ENCODE results near the gene NCAPD3.

NCAPD3 gene

DNA sequence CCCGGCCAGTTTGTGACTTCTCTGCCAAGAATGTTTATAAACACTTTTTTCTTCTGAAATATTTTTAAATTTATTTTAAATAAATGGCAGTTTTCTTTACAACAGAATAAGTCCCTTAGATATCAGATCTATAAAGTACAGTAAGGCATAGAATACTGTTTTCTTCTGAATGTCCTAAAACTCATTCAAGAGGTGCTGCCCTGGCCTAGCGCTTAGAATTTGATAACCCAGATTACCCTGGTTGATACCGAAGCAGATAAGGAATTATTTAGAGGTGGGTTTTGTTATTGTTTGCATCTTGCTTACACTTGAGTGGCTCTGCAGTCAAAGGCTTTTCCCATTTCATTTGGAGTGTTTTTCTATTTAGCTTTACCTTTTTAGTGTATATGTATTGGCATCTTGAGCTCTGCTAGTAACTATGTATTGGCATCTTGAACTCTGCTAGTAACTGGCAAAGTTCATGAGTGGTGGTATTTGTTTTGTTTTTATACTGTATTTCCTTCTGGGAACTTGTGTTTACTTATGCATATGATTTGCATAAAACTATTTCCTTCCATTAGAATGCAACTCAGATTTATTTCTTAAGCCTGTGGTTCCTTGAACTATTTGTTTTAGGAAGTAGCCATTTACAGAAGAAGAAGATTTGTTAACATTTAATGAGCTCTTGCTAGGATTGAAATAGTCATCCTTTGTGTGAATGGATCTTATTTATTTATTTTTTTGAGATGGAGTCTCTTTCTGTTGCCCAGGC lies 30.8 kb upstream of the NCAPD3 start:
- TF ChIP-seq EGR1 (IDR thresholded peaks at IDR 0.05) = no peak
- no peak for TF ChIP-seq RAD21 (IDR thresholded peaks at IDR 0.05; ENCODE audit: low read depth)
- TF ChIP-seq NFIC (IDR thresholded peaks at IDR 0.05) = no peak
- TF ChIP-seq FOXM1 (IDR thresholded peaks at IDR 0.05; ENCODE audit: borderline replicate concordance, low read depth) = no peak
- TF ChIP-seq, protein P1, sequence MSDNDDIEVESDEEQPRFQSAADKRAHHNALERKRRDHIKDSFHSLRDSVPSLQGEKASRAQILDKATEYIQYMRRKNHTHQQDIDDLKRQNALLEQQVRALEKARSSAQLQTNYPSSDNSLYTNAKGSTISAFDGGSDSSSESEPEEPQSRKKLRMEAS (IDR thresholded peaks at IDR 0.05) = no peak
- no peak for TF ChIP-seq TCF12 (IDR thresholded peaks at IDR 0.05; ENCODE audit: low read depth)
- TF ChIP-seq TAF1 (IDR thresholded peaks at IDR 0.05; ENCODE audit: low read depth) = no peak
- no peak for TF ChIP-seq ZBTB7A (IDR thresholded peaks at IDR 0.05; ENCODE audit: low read depth)
- TF ChIP-seq, protein P2, sequence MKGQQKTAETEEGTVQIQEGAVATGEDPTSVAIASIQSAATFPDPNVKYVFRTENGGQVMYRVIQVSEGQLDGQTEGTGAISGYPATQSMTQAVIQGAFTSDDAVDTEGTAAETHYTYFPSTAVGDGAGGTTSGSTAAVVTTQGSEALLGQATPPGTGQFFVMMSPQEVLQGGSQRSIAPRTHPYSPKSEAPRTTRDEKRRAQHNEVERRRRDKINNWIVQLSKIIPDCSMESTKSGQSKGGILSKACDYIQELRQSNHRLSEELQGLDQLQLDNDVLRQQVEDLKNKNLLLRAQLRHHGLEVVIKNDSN (IDR thresholded peaks at IDR 0.05) = no peak
- TF ChIP-seq, protein P3, sequence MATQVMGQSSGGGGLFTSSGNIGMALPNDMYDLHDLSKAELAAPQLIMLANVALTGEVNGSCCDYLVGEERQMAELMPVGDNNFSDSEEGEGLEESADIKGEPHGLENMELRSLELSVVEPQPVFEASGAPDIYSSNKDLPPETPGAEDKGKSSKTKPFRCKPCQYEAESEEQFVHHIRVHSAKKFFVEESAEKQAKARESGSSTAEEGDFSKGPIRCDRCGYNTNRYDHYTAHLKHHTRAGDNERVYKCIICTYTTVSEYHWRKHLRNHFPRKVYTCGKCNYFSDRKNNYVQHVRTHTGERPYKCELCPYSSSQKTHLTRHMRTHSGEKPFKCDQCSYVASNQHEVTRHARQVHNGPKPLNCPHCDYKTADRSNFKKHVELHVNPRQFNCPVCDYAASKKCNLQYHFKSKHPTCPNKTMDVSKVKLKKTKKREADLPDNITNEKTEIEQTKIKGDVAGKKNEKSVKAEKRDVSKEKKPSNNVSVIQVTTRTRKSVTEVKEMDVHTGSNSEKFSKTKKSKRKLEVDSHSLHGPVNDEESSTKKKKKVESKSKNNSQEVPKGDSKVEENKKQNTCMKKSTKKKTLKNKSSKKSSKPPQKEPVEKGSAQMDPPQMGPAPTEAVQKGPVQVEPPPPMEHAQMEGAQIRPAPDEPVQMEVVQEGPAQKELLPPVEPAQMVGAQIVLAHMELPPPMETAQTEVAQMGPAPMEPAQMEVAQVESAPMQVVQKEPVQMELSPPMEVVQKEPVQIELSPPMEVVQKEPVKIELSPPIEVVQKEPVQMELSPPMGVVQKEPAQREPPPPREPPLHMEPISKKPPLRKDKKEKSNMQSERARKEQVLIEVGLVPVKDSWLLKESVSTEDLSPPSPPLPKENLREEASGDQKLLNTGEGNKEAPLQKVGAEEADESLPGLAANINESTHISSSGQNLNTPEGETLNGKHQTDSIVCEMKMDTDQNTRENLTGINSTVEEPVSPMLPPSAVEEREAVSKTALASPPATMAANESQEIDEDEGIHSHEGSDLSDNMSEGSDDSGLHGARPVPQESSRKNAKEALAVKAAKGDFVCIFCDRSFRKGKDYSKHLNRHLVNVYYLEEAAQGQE (IDR thresholded peaks at IDR 0.05; ENCODE audit: low read depth) = no peak
- no peak for TF ChIP-seq CREB1 (IDR thresholded peaks at IDR 0.05; ENCODE audit: low read depth)
- TF ChIP-seq YY1 (IDR thresholded peaks at IDR 0.05; ENCODE audit: low read depth) = no peak
- no peak for TF ChIP-seq CEBPB (IDR thresholded peaks at IDR 0.05)
- no peak for TF ChIP-seq EP300 (IDR thresholded peaks at IDR 0.05; ENCODE audit: borderline replicate concordance)
- TF ChIP-seq TEAD4 (IDR thresholded peaks at IDR 0.05) = no peak

DNA sequence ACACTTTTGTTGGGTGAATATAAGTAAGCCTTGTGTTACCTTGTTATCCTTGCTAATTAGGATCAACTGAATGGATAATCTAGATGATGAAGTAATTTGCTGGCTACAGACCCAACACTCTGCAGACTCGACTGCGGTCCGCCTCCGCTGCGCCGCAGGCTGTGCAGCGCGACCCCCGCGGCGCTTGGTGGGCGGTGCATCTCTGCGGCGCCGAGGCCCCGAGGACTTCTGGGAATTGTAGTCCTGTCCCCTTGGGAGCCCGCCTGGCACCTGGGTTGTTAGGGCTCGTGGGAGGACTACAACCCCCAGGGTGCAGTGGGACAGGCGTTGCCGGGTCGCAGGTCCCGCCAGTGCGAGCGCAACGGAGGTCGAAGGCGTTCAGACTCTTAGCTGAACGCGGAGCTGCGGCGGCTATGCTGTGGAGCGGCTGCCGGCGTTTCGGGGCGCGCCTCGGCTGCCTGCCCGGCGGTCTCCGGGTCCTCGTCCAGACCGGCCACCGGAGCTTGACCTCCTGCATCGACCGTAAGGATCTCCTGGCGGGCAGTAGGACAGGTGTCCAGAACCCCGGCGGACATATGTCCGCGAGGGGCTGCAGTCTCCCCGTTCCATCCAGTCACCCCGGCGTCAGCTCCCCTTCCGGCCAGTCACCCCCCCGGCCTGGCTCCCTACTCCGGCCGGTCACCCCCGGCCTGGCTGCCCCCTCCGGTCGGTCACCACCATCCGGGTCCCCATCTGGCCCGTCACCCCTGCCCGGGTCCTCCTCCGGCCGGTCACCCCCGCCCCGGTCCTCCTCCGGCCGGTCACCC lies 29.6 kb upstream of the NCAPD3 start, which contains the start of the genes ACAD8 and THYN1:
Gene ACAD8 (plus strand): TSS at position 381 of the 806 bp plus-strand sequence. CDS start 33 bp downstream, at position 414.
Gene THYN1 (minus strand): TSS at position 165 of the 806 bp plus-strand sequence. CDS start 470 bp downstream, outside the sequence.
- no peak for TF ChIP-seq TEAD4 (IDR thresholded peaks at IDR 0.05)
- TF ChIP-seq, protein P2 (IDR thresholded peaks at IDR 0.05) = no peak
- TF ChIP-seq CREB1 (IDR thresholded peaks at IDR 0.05; ENCODE audit: low read depth) = no peak; the same call in 1 of the 2 replicates
- no peak; the same call in none of the 2 replicates for TF ChIP-seq YY1 (IDR thresholded peaks at IDR 0.05; ENCODE audit: low read depth)
- peak; percentile 71 for TF ChIP-seq EGR1 (IDR thresholded peaks at IDR 0.05)
- TF ChIP-seq, protein P3 (IDR thresholded peaks at IDR 0.05; ENCODE audit: low read depth) = no peak
- TF ChIP-seq CEBPB (IDR thresholded peaks at IDR 0.05) = no peak
- TF ChIP-seq NFIC (IDR thresholded peaks at IDR 0.05) = no peak
- TF ChIP-seq, protein P1 (IDR thresholded peaks at IDR 0.05) = peak; percentile 64
- no peak for TF ChIP-seq RAD21 (IDR thresholded peaks at IDR 0.05; ENCODE audit: low read depth)
- peak; percentile 65; the same call in 1 of the 2 replicates for TF ChIP-seq TCF12 (IDR thresholded peaks at IDR 0.05; ENCODE audit: low read depth)
- TF ChIP-seq EP300 (IDR thresholded peaks at IDR 0.05; ENCODE audit: borderline replicate concordance) = no peak
- no peak for TF ChIP-seq FOXM1 (IDR thresholded peaks at IDR 0.05; ENCODE audit: borderline replicate concordance, low read depth)
- peak; percentile 80 for TF ChIP-seq TAF1 (IDR thresholded peaks at IDR 0.05; ENCODE audit: low read depth)
- 0 out of 2 replicates have a peak, but pooled peaks have one; percentile 24 for TF ChIP-seq ZBTB7A (IDR thresholded peaks at IDR 0.05; ENCODE audit: low read depth)

DNA sequence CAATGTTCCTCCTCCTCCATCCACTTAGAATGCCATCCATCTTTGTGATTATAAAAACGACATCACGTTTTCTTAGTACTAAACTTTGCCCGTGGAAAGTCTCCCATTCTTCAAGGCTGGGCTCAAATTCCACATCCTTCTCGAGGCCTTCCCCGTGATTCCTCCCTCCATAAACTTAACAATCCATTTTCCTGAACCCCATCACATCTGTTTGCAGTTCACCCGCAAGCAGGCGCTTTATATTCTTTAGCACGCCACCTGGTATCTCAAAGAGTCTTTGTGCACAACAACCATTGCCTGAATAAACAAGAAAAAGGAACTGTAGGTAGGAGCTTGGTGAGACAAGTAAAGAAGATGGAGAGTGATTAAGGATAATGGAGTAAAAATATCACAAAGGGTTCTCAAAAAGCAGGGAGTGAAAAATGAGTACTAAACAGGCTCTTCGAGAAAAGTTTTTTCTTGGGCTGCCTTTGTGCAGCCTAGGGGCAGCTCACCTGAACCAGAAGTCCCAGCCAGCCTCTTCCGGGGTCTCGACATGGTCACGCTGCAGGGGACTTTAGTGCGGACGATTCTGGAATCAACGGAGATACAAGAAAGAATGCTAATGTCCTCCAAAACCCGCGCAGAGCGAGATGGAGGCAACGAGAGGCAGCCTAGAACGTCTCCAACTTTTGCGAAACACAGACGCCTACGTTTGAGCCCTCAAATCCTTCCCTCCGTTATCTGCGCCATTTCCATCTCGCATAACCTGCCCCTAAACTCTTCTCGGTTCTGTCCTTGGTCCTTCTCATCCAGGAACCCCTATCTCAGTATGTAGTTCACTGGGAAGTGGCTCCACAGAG lies 28.8 kb upstream of the NCAPD3 start:
- TF ChIP-seq YY1 (IDR thresholded peaks at IDR 0.05; ENCODE audit: low read depth) = peak; percentile 8; the same call in 1 of the 2 replicates
- TF ChIP-seq, protein P3 (IDR thresholded peaks at IDR 0.05; ENCODE audit: low read depth) = peak; percentile 53; the same call in 1 of the 2 replicates
- TF ChIP-seq, protein P1 (IDR thresholded peaks at IDR 0.05) = no peak

Data from Ishikawa (cell line).